HepG2 (cell line): ENCODE measurements around the gene TMEM14A. TPM values are rescaled to one million over a fixed set of nuclear protein-coding genes. Genes with fewer than 3 reads are reported as not detected.

Source experiments
- ATAC-seq: fragments of 200-7000 bp; cut with Tn5 transposase; 3 replicates; pipeline ENCODE4 v1.9.1; 2020; ENCODE audit warnings: mild to moderate bottlenecking, moderate library complexity
- BruUV-seq: library from RNA; stranded (reverse); fragments of 400-500 nt; replicated peaks from 2 replicates; lab custom pipeline; 2021; lab: Mats Ljungman, UMichigan
- CTCF ChIA-PET: fragments of 300-600 bp; formaldehyde crosslinking; extraction: SDS; loops from one replicate; lab custom pipeline; 2021; ENCODE audit warnings: low total read pairs, inconsistent platforms, low intra/inter-chr PET ratio; lab: Yijun Ruan, JAX
- POLR2A ChIA-PET: fragments of 350-600 bp; sonication (Branson Sonifier 250); formaldehyde crosslinking; loops from one replicate; lab custom pipeline; 2020; ENCODE audit warnings: antibody characterized with exemption, inconsistent platforms; lab: Yijun Ruan, JAX
- DNase-seq: peaks from one replicate; pipeline ENCODE4 v3.0.0-alpha.2; 2015; ENCODE audit warnings: low spot score
- FAIRE-seq: peaks from 3 replicates; lab custom pipeline; 2011; peaks lifted over from hg19 to GRCh38; lab: Jason Lieb, UNC
- H2AFZ ChIP-seq: one replicate; pipeline ENCODE4 v1.6.1; 2011; ENCODE audit warnings: low read length, inconsistent platforms
- H3K27ac ChIP-seq: fragments of 300-600 bp; 3 replicates; pipeline ENCODE4 v1.8.0; 2011; ENCODE audit warnings: mixed run types, mild to moderate bottlenecking, mixed read lengths, low read length, inconsistent platforms; ENCODE audit not compliant: insufficient read depth; ENCODE audit errors: extremely low read length
- H3K27me3 ChIP-seq, 2 experiments: fragments of 200-600 bp in 1 of 2; 2 replicates in 1 of 2; 3 replicates in 1 of 2; pipeline versions ENCODE4 v1.6.0 to v1.8.0; 2011; ENCODE audit warnings: low read length in 2 of 2, mild to moderate bottlenecking in 2 of 2, moderate library complexity in 2 of 2, inconsistent platforms in 1 of 2; ENCODE audit not compliant: insufficient read depth in 2 of 2, control insufficient read depth in 1 of 2
- H3K36me3 ChIP-seq, 2 experiments: fragments of 200-600 bp in 1 of 2; replicated peaks in 1 of 2; 2 replicates in 1 of 2; 3 replicates in 1 of 2; pipeline versions ENCODE4 v1.5.1 to v1.8.0; 2011; ENCODE audit warnings: low read length in 2 of 2, inconsistent platforms in 1 of 2; ENCODE audit not compliant: insufficient read depth in 2 of 2, control insufficient read depth in 1 of 2
- H3K4me1 ChIP-seq: 2 replicates; pipeline ENCODE4 v1.5.1; 2012; ENCODE audit warnings: low read length, inconsistent platforms; ENCODE audit not compliant: insufficient read depth
- H3K4me2 ChIP-seq: 2 replicates; pipeline ENCODE4 v1.6.0; 2011; ENCODE audit warnings: low read depth, low read length, inconsistent platforms
- H3K4me3 ChIP-seq, 3 experiments: fragments of 200-600 bp in 1 of 3; sonication (generic), shearing (Covaris generic) in 1 of 3; replicated peaks in 1 of 3; 2 replicates each; pipeline ENCODE4 v1.5.1; 2011 to 2016; ENCODE audit warnings: low read length in 3 of 3, inconsistent platforms in 2 of 3, low read depth in 2 of 3, mild to moderate bottlenecking in 2 of 3, control low read depth in 1 of 3, mixed read lengths in 1 of 3; ENCODE audit not compliant: insufficient read depth in 1 of 3
- H3K79me2 ChIP-seq: one replicate; pipeline ENCODE4 v1.6.1; 2011; ENCODE audit warnings: low read length, inconsistent platforms; ENCODE audit not compliant: insufficient read depth
- H3K9ac ChIP-seq: 2 replicates; pipeline ENCODE4 v1.6.0; 2011; ENCODE audit warnings: mild to moderate bottlenecking, low read depth, low read length, inconsistent platforms; ENCODE audit not compliant: insufficient read depth
- H3K9me3 ChIP-seq: 2 replicates; pipeline ENCODE4 v1.5.1; 2012; ENCODE audit warnings: mild to moderate bottlenecking, low read length
- H4K20me1 ChIP-seq: 2 replicates; pipeline ENCODE4 v1.6.0; 2011; ENCODE audit warnings: inconsistent platforms, mild to moderate bottlenecking, low read length, moderate library complexity; ENCODE audit not compliant: insufficient read depth
- HNF4A ChIP-seq: sonication (generic); formaldehyde crosslinking; IDR thresholded peaks from 2 replicates; pipeline ENCODE4 v1.4.0; 2020; ENCODE audit warnings: missing genetic modification reagents
- HNRNPL ChIP-seq: fragments of 200-400 bp; formaldehyde crosslinking; IDR thresholded peaks from 2 replicates; pipeline ENCODE4 v1.6.1; 2017; ENCODE audit warnings: mild to moderate bottlenecking, low read depth, low read length
- MEF2D ChIP-seq: sonication (generic); formaldehyde crosslinking; IDR thresholded peaks from 2 replicates; pipeline ENCODE4 v1.5.1; 2020; ENCODE audit warnings: mild to moderate bottlenecking, missing genetic modification reagents
- PRMT3 ChIP-seq: sonication (generic); formaldehyde crosslinking; IDR thresholded peaks from 2 replicates; pipeline ENCODE4 v1.8.1; 2022; ENCODE audit warnings: low read depth, mild to moderate bottlenecking, moderate library complexity, missing genetic modification reagents, borderline replicate concordance
- TBX2 ChIP-seq: sonication (generic); formaldehyde crosslinking; IDR thresholded peaks from 2 replicates; pipeline ENCODE4 v1.5.0; 2020; ENCODE audit warnings: missing genetic modification reagents, mild to moderate bottlenecking, borderline replicate concordance
- ZNF879 ChIP-seq: sonication (generic); formaldehyde crosslinking; IDR thresholded peaks from 2 replicates; pipeline ENCODE4 v1.8.1; 2023; ENCODE audit warnings: missing genetic modification reagents
- WGBS: methylation state at CpG from one replicate; pipeline ENCODE4 v1.1.6; 2017; ENCODE audit warnings: low lambda C conversion rate; 5-methylcytosine and 5-hydroxymethylcytosine counted together
- in situ Hi-C: cut with HindIII; loops from 2 replicates; pipeline ENCODE4 v1.10.0; 2017; ENCODE audit warnings: low pct_unique_long_range_greater_than_20kb; ENCODE audit not compliant: extremely low pct_ligation_motif_present
- intact Hi-C: fragments of 100-400 bp; cut with micrococcal nuclease; formaldehyde crosslinking; loops from one replicate; pipeline ENCODE4 v1.10.0; 2022; ENCODE audit not compliant: unreplicated experiment
- polyA plus RNA-seq, 8 experiments: library from polyadenylated mRNA; depleted of rRNA in 3 of 8; stranded (reverse) in 7 of 8; unstranded in 1 of 8; fragments of >200 nt; fragmentation: Illumina TruSeq in 4 of 8; extraction: Trizol in 4 of 8; gene quantifications; 2 replicates each; pipeline versions ENCODE4 v1.2.1 to v1.2.3, GENCODE V29; 2011 to 2016; ENCODE audit warnings: low read depth in 4 of 8, missing spikeins in 1 of 8, mixed read lengths in 1 of 8; ENCODE audit not compliant: insufficient read depth in 1 of 8
- total RNA-seq, 5 experiments: library from RNA; depleted of rRNA; stranded (reverse); fragments of >200 nt; fragmentation: Illumina TruSeq; extraction: Trizol; gene quantifications; 2 replicates each; pipeline ENCODE4 v1.2.3, GENCODE V29; 2016; ENCODE audit warnings: low read depth in 1 of 5
- TF ChIP-seq, protein P1 (sequence below): sonication (generic); formaldehyde crosslinking; IDR thresholded peaks from 2 replicates; pipeline ENCODE4 v1.4.0; 2020; ENCODE audit warnings: missing genetic modification reagents
- TF ChIP-seq, protein P2 (sequence below): IDR thresholded peaks from 2 replicates; pipeline ENCODE4 v1.6.1; 2016; ENCODE audit warnings: low read depth, control low read depth
- TF ChIP-seq, protein P3 (sequence below): sonication (generic); formaldehyde crosslinking; IDR thresholded peaks from 2 replicates; pipeline ENCODE4 v1.4.0; 2020; ENCODE audit warnings: missing genetic modification reagents

The TMEM14A gene
- total and polyA plus RNA-seq, 2 of the 13 experiments (the other 11 are each of a cell fraction or from before 2014, with no cell fraction given) = 24.6 to 73.7 TPM

DNA sequence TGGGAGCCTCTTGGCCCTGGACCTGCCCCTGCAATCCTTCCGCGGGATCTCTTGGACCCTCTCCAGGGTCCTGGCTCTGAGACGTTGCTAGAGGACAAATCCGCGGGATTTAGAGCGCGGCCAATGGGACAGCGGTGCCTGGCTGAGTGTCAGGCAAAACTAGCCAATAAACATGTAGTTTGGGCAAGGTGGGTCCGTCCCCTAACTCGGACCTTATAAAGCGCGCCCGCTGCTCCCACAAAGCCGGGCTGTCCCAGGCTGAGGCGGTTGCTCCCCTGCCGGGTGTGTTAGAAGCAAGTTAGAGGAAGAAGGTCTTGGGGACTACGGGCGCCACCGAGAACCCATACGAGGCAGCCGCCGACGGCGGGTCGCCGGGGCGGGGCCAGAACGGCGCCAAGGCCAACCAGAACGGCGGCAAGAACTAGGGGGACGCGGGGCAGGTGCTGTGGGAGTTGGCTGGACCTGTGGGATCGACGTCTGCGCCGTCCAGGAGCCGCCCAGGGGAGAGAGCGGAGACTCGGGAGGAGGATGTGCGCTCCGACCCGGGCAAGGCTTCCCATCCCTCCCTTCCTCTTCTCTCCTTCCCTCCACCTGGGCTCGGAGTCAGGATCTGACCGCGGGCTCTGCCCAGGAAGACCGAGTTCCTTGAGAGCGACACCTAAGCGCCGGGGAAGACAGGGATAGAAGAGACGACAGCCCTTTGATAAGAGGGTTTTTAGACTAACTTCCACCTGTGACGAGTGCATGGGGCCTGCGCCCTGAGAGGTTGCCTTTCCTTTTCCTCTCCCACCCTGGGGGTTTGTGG is 6.5 kb upstream of the TMEM14A start:
- ATAC-seq (peak; percentile 96), DNase-seq (peak; percentile 97), FAIRE-seq (peak; percentile 67)
- no peaks in the 10 kb centered on the region for H4K20me1 ChIP-seq
- peaks cover 26% of the 10 kb centered on the region for H3K79me2 ChIP-seq
- CTCF ChIA-PET = interaction anchor here (0.6 to 4.6 kb wide), 13 partner anchors 12 to 820 kb away, joined by 3 to 79 read pairs (median 5); partner anchors contain the start of genes EFHC1 and TRAM2
- no peaks in the 10 kb centered on the region; a peak in 1 of 5 replicates for H3K27me3 ChIP-seq
- peak overlapping the region; percentile 64 for H3K27ac ChIP-seq
- in situ Hi-C loops = loop anchor here (5.0 to 25.0 kb wide), 4 partner anchors 67 to 502 kb away; partner anchors contain the start of gene MCM3
- intact Hi-C loops = loop anchor here (1.0 to 10.0 kb wide), 3 partner anchors 66 to 380 kb away; partner anchors contain the start of gene MCM3
- under 1% methylated on average over 28 of the region's 53 CpGs for WGBS
- H3K4me1 ChIP-seq = peaks cover 50% of the 10 kb centered on the region
- H2AFZ ChIP-seq = peak overlapping the region; percentile 42
- POLR2A ChIA-PET = interaction anchor here (0.8 to 1.5 kb wide), 6 partner anchors 12 to 245 kb away, joined by 3 to 7 read pairs (median 4); partner anchors contain the start of gene EFHC1
- peak overlapping the region; percentile 69 for H3K9ac ChIP-seq
- H3K9me3 ChIP-seq = no peaks in the 10 kb centered on the region
- peaks cover 0 to 1% of the 10 kb centered on the region in 2 experiments; a peak in 1 of 5 replicates for H3K36me3 ChIP-seq
- TSS peak; percentile 74 for BruUV-seq
- H3K4me3 ChIP-seq = peak overlapping the region; percentile 72 to 89 (median 89)
- peak overlapping the region; percentile 95 for H3K4me2 ChIP-seq
- peak; percentile 59 for TF ChIP-seq TBX2 (CRISPR knock-in tag)
- TF ChIP-seq PRMT3 (CRISPR knock-in tag) = no peak; the same call in 1 of the 2 replicates
- TF ChIP-seq HNRNPL = peak; percentile 65; the same call in 1 of the 2 replicates
- TF ChIP-seq, protein P1, sequence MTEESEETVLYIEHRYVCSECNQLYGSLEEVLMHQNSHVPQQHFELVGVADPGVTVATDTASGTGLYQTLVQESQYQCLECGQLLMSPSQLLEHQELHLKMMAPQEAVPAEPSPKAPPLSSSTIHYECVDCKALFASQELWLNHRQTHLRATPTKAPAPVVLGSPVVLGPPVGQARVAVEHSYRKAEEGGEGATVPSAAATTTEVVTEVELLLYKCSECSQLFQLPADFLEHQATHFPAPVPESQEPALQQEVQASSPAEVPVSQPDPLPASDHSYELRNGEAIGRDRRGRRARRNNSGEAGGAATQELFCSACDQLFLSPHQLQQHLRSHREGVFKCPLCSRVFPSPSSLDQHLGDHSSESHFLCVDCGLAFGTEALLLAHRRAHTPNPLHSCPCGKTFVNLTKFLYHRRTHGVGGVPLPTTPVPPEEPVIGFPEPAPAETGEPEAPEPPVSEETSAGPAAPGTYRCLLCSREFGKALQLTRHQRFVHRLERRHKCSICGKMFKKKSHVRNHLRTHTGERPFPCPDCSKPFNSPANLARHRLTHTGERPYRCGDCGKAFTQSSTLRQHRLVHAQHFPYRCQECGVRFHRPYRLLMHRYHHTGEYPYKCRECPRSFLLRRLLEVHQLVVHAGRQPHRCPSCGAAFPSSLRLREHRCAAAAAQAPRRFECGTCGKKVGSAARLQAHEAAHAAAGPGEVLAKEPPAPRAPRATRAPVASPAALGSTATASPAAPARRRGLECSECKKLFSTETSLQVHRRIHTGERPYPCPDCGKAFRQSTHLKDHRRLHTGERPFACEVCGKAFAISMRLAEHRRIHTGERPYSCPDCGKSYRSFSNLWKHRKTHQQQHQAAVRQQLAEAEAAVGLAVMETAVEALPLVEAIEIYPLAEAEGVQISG (CRISPR knock-in tag) = peak; percentile 58
- peak; percentile 56 for TF ChIP-seq HNF4A (CRISPR knock-in tag)
- TF ChIP-seq, protein P2, sequence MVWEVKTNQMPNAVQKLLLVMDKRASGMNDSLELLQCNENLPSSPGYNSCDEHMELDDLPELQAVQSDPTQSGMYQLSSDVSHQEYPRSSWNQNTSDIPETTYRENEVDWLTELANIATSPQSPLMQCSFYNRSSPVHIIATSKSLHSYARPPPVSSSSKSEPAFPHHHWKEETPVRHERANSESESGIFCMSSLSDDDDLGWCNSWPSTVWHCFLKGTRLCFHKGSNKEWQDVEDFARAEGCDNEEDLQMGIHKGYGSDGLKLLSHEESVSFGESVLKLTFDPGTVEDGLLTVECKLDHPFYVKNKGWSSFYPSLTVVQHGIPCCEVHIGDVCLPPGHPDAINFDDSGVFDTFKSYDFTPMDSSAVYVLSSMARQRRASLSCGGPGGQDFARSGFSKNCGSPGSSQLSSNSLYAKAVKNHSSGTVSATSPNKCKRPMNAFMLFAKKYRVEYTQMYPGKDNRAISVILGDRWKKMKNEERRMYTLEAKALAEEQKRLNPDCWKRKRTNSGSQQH (CRISPR knock-in tag) = no peak; the same call in 1 of the 2 replicates
- no peak for TF ChIP-seq ZNF879 (CRISPR knock-in tag)
- TF ChIP-seq, protein P3, sequence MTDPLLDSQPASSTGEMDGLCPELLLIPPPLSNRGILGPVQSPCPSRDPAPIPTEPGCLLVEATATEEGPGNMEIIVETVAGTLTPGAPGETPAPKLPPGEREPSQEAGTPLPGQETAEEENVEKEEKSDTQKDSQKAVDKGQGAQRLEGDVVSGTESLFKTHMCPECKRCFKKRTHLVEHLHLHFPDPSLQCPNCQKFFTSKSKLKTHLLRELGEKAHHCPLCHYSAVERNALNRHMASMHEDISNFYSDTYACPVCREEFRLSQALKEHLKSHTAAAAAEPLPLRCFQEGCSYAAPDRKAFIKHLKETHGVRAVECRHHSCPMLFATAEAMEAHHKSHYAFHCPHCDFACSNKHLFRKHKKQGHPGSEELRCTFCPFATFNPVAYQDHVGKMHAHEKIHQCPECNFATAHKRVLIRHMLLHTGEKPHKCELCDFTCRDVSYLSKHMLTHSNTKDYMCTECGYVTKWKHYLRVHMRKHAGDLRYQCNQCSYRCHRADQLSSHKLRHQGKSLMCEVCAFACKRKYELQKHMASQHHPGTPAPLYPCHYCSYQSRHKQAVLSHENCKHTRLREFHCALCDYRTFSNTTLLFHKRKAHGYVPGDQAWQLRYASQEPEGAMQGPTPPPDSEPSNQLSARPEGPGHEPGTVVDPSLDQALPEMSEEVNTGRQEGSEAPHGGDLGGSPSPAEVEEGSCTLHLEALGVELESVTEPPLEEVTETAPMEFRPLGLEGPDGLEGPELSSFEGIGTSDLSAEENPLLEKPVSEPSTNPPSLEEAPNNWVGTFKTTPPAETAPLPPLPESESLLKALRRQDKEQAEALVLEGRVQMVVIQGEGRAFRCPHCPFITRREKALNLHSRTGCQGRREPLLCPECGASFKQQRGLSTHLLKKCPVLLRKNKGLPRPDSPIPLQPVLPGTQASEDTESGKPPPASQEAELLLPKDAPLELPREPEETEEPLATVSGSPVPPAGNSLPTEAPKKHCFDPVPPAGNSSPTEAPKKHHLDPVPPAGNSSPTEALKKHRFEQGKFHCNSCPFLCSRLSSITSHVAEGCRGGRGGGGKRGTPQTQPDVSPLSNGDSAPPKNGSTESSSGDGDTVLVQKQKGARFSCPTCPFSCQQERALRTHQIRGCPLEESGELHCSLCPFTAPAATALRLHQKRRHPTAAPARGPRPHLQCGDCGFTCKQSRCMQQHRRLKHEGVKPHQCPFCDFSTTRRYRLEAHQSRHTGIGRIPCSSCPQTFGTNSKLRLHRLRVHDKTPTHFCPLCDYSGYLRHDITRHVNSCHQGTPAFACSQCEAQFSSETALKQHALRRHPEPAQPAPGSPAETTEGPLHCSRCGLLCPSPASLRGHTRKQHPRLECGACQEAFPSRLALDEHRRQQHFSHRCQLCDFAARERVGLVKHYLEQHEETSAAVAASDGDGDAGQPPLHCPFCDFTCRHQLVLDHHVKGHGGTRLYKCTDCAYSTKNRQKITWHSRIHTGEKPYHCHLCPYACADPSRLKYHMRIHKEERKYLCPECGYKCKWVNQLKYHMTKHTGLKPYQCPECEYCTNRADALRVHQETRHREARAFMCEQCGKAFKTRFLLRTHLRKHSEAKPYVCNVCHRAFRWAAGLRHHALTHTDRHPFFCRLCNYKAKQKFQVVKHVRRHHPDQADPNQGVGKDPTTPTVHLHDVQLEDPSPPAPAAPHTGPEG = peak; percentile 50; the same call in 1 of the 2 replicates
- TF ChIP-seq MEF2D (CRISPR knock-in tag) = no peak
